Spleen (tissue), 11 donors: ENCODE measurements around the gene CCDC70. TPM values are rescaled to one million over a fixed set of nuclear protein-coding genes. Genes with fewer than 3 reads are reported as not detected.

Experiments
- DNase-seq: peaks from one replicate; pipeline ENCODE4 v3.0.0-alpha.2; 2020
- H3K27ac ChIP-seq, 8 donors: fragments of 200-600 bp; sonication (generic) in 7 of 8; 1 replicate in 4 of 8; 2 replicates in 4 of 8; pipeline versions ENCODE4 v1.5.0 to v1.8.0; 2016 to 2021; ENCODE audit warnings: inconsistent platforms in 4 of 8, mild to moderate bottlenecking in 4 of 8, moderate library complexity in 1 of 8
- H3K27me3 ChIP-seq, 7 donors: fragments of 200-600 bp; sonication (generic) in 6 of 7; replicated peaks in 1 of 7; 1 replicate in 4 of 7; 2 replicates in 3 of 7; pipeline versions ENCODE4 v1.5.0 to v1.8.0; 2016 to 2021; ENCODE audit warnings: inconsistent platforms in 3 of 7, mild to moderate bottlenecking in 1 of 7
- H3K36me3 ChIP-seq, 6 donors: fragments of 200-600 bp; sonication (generic) in 5 of 6; 1 replicate in 4 of 6; 2 replicates in 2 of 6; pipeline versions ENCODE4 v1.5.0 to v1.8.0; 2016 to 2021; ENCODE audit warnings: inconsistent platforms in 2 of 6
- H3K4me1 ChIP-seq, 6 donors: fragments of 200-600 bp; sonication (generic) in 5 of 6; 1 replicate in 3 of 6; 2 replicates in 3 of 6; pipeline versions ENCODE4 v1.5.0 to v1.8.0; 2016 to 2021; ENCODE audit warnings: inconsistent platforms in 3 of 6
- H3K4me3 ChIP-seq, 8 donors: fragments of 200-600 bp; sonication (generic) in 7 of 8; 1 replicate in 4 of 8; 2 replicates in 4 of 8; pipeline versions ENCODE4 v1.5.0 to v1.8.0; 2016 to 2021; ENCODE audit warnings: inconsistent platforms in 4 of 8, mild to moderate bottlenecking in 4 of 8, moderate library complexity in 2 of 8
- H3K9me3 ChIP-seq, 8 donors: fragments of 200-600 bp; sonication (generic) in 7 of 8; 1 replicate in 4 of 8; 2 replicates in 4 of 8; pipeline versions ENCODE4 v1.5.0 to v1.8.0; 2016 to 2021; ENCODE audit warnings: inconsistent platforms in 4 of 8
- POLR2A ChIP-seq, 3 donors: fragments of 450-650 bp; IDR thresholded peaks; one replicate each; pipeline ENCODE4 v1.5.1; 2017; ENCODE audit warnings: antibody characterized with exemption in 3 of 3, mild to moderate bottlenecking in 1 of 3
- POLR2AphosphoS5 ChIP-seq, 3 donors: sonication (generic); formaldehyde crosslinking; IDR thresholded peaks; one replicate each; pipeline ENCODE4 v1.5.1; 2017; ENCODE audit warnings: antibody characterized with exemption in 3 of 3
- WGBS, 5 donors: extraction: QIAGEN DNeasy Blood & Tissue Kit in 3 of 5; methylation state at CpG; one replicate each; pipeline versions ENCODE4 v1.1.5 to v1.1.7; 2013 to 2018; 5-methylcytosine and 5-hydroxymethylcytosine counted together
- intact Hi-C: fragments of 100-400 bp; cut with DNase I; formaldehyde crosslinking; loops from one replicate; pipeline ENCODE4 v1.15.0; 2023; ENCODE audit warnings: low total_unique reads
- polyA plus RNA-seq, 3 donors: library from polyadenylated mRNA; stranded (reverse); fragments of 200-250 nt; gene quantifications; one replicate each; pipeline ENCODE4 v1.2.1, GENCODE V29; 2013
- total RNA-seq, 7 donors: library from RNA; depleted of rRNA in 3 of 7; stranded (reverse); fragments of >200 nt in 3 of 7; fragmentation: NEBNext Ultra II Directional in 4 of 7; extraction: Animal tissue kit (Norgen Biotek cat#: 25700) in 4 of 7; gene quantifications; one replicate each; pipeline versions ENCODE4 v1.1.0 to v1.2.1, GENCODE V29; 2016 to 2021
- TF ChIP-seq, protein P1 (sequence below), 11 experiments: fragments of 200-600 bp in 7 of 11; fragments of 450-650 bp in 4 of 11; sonication (generic) in 4 of 11; IDR thresholded peaks in 8 of 11; conservative IDR thresholded peaks in 3 of 11; 1 replicate in 7 of 11; 2 replicates in 4 of 11; pipeline versions ENCODE4 v1.4.0 to v1.8.0; 2016 to 2021; ENCODE audit warnings: antibody characterized with exemption in 11 of 11, inconsistent platforms in 4 of 11, mild to moderate bottlenecking in 1 of 11
- donor health status: healthy with polysubstance abuse.
- donor health status: DM: no; HTN: no; CAD: no; lungs with moderate emphysema.
- donor health status: DM: no; HTN: no; CAD: no.
- donor health status: Bipolar disorder and iron deficiency.
- donor health status: healthy.
- donor health status: DM: no; HTN: no; CAD: no.
- donor health status: DM: yes; HTN: yes; CAD: no.

The CCDC70 gene
- total and polyA plus RNA-seq, 10 donors: not detected

DNA sequence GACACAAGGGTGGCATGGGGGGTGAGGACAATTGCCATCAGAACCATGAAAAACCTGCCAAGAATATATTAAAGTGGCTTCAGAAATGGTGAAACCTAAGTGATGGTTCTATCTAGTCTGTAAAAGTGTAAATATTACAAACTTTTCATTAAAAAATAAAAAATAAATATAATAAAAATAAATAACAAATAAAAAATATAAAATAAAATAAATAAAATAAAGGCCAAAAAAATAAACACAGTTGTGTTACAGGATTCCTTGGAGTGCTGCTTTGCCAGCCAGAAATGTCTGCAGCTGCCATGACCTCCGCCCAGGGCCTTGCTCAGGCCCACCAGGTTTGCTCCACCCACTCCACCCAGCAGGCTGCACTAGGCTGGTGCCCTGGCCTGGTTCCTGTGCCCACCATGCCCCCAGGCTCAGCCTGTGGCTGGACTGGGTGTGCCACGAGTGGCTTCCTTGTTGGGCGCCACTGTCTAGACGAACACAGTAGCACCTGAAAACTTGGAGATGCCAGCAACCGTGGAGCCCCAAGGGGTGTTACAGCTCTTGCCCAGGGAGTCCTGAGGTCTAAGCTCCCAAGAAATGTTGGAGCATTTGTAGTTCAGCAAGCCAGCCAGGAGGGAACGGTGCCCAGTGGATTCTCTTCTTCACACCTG, 20.9 kb downstream of the CCDC70 start:
- peaks cover 0 to 20% (median 16%) of the 10 kb centered on the region in 8 donors for H3K9me3 ChIP-seq
- no peaks in the 10 kb centered on the region for H3K27me3 ChIP-seq
- WGBS, 5 donors: 87 to 99% (median 90%) methylated on average over 5 to 6 of the region's 6 CpGs
- TF ChIP-seq, protein P1, sequence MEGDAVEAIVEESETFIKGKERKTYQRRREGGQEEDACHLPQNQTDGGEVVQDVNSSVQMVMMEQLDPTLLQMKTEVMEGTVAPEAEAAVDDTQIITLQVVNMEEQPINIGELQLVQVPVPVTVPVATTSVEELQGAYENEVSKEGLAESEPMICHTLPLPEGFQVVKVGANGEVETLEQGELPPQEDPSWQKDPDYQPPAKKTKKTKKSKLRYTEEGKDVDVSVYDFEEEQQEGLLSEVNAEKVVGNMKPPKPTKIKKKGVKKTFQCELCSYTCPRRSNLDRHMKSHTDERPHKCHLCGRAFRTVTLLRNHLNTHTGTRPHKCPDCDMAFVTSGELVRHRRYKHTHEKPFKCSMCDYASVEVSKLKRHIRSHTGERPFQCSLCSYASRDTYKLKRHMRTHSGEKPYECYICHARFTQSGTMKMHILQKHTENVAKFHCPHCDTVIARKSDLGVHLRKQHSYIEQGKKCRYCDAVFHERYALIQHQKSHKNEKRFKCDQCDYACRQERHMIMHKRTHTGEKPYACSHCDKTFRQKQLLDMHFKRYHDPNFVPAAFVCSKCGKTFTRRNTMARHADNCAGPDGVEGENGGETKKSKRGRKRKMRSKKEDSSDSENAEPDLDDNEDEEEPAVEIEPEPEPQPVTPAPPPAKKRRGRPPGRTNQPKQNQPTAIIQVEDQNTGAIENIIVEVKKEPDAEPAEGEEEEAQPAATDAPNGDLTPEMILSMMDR (IDR thresholded peaks at IDR 0.05 in 8 of 11, conservative IDR thresholded peaks at IDR 0.05 in 3 of 11): no peak
- no peak for TF ChIP-seq POLR2AphosphoS5 (IDR thresholded peaks at IDR 0.05)
- no peak for TF ChIP-seq POLR2A (IDR thresholded peaks at IDR 0.05)
- intact Hi-C loops: no loop called here
- DNase-seq: no peak
- no peaks in the 10 kb centered on the region for H3K36me3 ChIP-seq
- H3K4me3 ChIP-seq: no peak overlapping the region
- no peaks in the 10 kb centered on the region for H3K4me1 ChIP-seq
- H3K27ac ChIP-seq: no peak overlapping the region

DNA sequence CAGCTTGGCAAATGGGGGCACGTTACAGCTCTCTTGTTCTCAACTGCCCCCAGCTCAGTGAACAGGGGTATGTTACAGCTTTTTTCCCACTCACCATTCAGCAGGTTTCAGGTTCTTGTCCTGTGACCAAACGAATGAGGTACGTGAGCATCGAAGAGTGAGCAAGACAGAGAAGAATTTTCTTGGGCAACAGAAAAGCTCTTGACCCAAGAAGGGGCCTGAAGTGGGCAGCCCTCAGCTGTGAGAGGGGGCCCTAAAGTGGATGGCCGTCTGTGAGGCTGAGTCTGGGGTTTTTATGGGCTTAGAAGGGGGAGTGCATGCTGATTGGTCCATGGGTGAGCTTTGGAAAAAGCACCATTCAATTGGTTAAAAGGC, 21.4 kb downstream of the CCDC70 start:
- intact Hi-C loops: no loop called here
- Histone ChIP-seq H3K27me3 (no peaks in the 10 kb centered on the region), H3K36me3 (no peaks in the 10 kb centered on the region), H3K4me1 (no peaks in the 10 kb centered on the region), H3K4me3 (no peak overlapping the region), H3K9me3 (peaks cover 0 to 20% (median 16%) of the 10 kb centered on the region in 8 donors), H3K27ac (no peak overlapping the region)
- DNase-seq: no peak
- TF ChIP-seq POLR2A (IDR thresholded peaks at IDR 0.05) (no peak), POLR2AphosphoS5 (IDR thresholded peaks at IDR 0.05) (no peak)
- TF ChIP-seq, protein P1 (IDR thresholded peaks at IDR 0.05 in 8 of 11, conservative IDR thresholded peaks at IDR 0.05 in 3 of 11): no peak
- WGBS, 5 donors: 73 to 75% (median 74%) methylated on average over 5 of the region's 5 CpGs

DNA sequence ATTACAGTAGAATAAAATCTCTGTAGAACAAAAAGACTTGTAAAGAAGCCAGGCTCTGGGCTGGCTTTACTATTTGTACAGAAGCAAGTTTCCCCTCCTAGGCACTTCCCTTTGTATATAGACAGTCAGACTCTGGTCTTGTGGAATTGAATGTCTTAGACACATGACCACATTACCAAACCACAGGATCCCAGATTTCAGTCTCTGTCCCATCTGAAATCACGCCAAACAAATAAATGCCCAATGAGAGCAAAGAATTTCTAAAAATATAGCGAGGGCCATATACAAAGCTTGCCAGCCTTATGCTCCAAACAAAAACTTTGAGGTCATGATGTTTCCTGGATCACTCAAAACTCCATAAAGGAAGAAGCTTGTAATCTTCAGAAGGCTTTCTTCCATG, 23.9 kb downstream of the CCDC70 start:
- no peak overlapping the region for H3K4me3 ChIP-seq
- intact Hi-C loops: no loop called here
- no peak for DNase-seq
- no peaks in the 10 kb centered on the region for H3K27me3 ChIP-seq
- H3K4me1 ChIP-seq: no peaks in the 10 kb centered on the region
- 82 to 96% (median 88%) methylated on average over 2 of the region's 2 CpGs for WGBS, 5 donors
- peaks cover 0 to 20% (median 16%) of the 10 kb centered on the region in 8 donors for H3K9me3 ChIP-seq
- TF ChIP-seq POLR2A (IDR thresholded peaks at IDR 0.05) (no peak), POLR2AphosphoS5 (IDR thresholded peaks at IDR 0.05) (no peak)
- TF ChIP-seq, protein P1 (IDR thresholded peaks at IDR 0.05 in 8 of 11, conservative IDR thresholded peaks at IDR 0.05 in 3 of 11): no peak
- no peak overlapping the region for H3K27ac ChIP-seq
- H3K36me3 ChIP-seq: no peaks in the 10 kb centered on the region

DNA sequence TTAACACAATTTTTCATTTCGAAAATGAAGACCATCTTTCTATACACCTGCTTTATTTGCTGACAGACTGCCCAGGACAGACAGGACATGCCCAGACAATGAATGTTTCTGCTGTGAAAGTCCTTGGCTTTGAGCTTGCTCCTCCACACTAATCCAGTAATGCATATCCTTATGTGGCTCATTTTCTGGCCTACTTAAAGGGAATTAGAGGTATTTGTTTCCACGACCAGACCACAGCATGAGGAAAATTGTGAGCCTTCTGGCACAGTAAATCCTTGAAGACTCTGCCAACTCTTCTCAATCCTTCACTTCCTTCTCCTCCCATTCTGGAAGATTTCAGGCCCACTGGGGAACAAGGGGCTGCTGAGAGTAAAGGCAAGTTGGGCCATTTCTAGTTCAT, 25.7 kb downstream of the CCDC70 start:
- DNase-seq: no peak
- no peaks in the 10 kb centered on the region for H3K36me3 ChIP-seq
- no peaks in the 10 kb centered on the region for H3K4me1 ChIP-seq
- no peaks in the 10 kb centered on the region for H3K27me3 ChIP-seq
- 69 to 88% (median 80%) methylated on average over 2 of the region's 2 CpGs for WGBS, 5 donors
- H3K27ac ChIP-seq: no peak overlapping the region
- H3K4me3 ChIP-seq: no peak overlapping the region
- intact Hi-C loops: no loop called here
- TF ChIP-seq POLR2A (IDR thresholded peaks at IDR 0.05) (no peak), POLR2AphosphoS5 (IDR thresholded peaks at IDR 0.05) (no peak)
- peaks cover 0 to 14% (median 10%) of the 10 kb centered on the region in 8 donors for H3K9me3 ChIP-seq
